A549 (cell line): ENCODE results near the gene TMEM117. TPM values are rescaled to one million over a fixed set of nuclear protein-coding genes. Genes with fewer than 3 reads are reported as not detected.

Source experiments
- ATAC-seq, 2 experiments: fragments of 200-7000 bp in 1 of 2; fragments of >200 bp in 1 of 2; cut with Nextera tagmentation in 1 of 2; cut with Tn5 transposase in 1 of 2; 3 replicates each; pipeline versions ENCODE4 v1.8.0 to v1.9.1; 2018 to 2020; ENCODE audit warnings: mild to moderate bottlenecking in 1 of 2, moderate library complexity in 1 of 2
- CTCF ChIA-PET: fragments of 300-600 bp; sonication (Branson Sonifier 250); formaldehyde crosslinking; extraction: SDS; loops from one replicate; lab custom pipeline; 2021; ENCODE audit warnings: antibody characterized with exemption, inconsistent platforms; lab: Yijun Ruan, JAX
- POLR2A ChIA-PET: fragments of 350-600 bp; formaldehyde crosslinking; extraction: SDS; loops from one replicate; lab custom pipeline; 2021; ENCODE audit warnings: antibody characterized with exemption, inconsistent platforms; lab: Yijun Ruan, JAX
- DNase-seq, 2 experiments: peaks; one replicate each; pipeline versions ENCODE4 v3.0.0 to v3.0.0-alpha.2; 2011 to 2016; ENCODE audit warnings: low read depth in 1 of 2, low spot score in 1 of 2
- FAIRE-seq: peaks from 2 replicates; lab custom pipeline; 2011; peaks lifted over from hg19 to GRCh38; lab: Jason Lieb, UNC
- H3K27ac ChIP-seq, 2 experiments: fragments of >200 bp; sonication (Bioruptor Twin); formaldehyde crosslinking; 3 replicates each; pipeline ENCODE4 v1.5.1; 2016 to 2017
- H3K4me1 ChIP-seq: fragments of >200 bp; sonication (Bioruptor Twin); formaldehyde crosslinking; 3 replicates; pipeline ENCODE4 v1.6.1; 2016
- H3K4me2 ChIP-seq: fragments of >200 bp; sonication (Bioruptor Twin); formaldehyde crosslinking; 3 replicates; pipeline ENCODE4 v1.6.1; 2016
- H3K4me3 ChIP-seq: fragments of >200 bp; sonication (Bioruptor Twin); formaldehyde crosslinking; 3 replicates; pipeline ENCODE4 v1.5.1; 2016
- H3K9me3 ChIP-seq: fragments of >200 bp; sonication (Bioruptor Twin); formaldehyde crosslinking; 3 replicates; pipeline ENCODE4 v1.6.1; 2016
- BHLHE40 ChIP-seq: IDR thresholded peaks from 2 replicates; pipeline ENCODE4 v1.6.1; 2012; ENCODE audit warnings: low read depth, low read length, inconsistent platforms
- CBX8 ChIP-seq: fragments of 200-600 bp; sonication (generic); IDR thresholded peaks from 2 replicates; pipeline ENCODE4 v1.6.1; 2016
- CEBPB ChIP-seq, 2 experiments: fragments of >200 bp in 1 of 2; sonication (Bioruptor Twin) in 1 of 2; formaldehyde crosslinking in 1 of 2; IDR thresholded peaks; 2 replicates each; pipeline ENCODE4 v1.6.1; 2012 to 2016
- CHD2 ChIP-seq: fragments of 150-350 bp; IDR thresholded peaks from 2 replicates; pipeline ENCODE4 v1.6.1; 2014; ENCODE audit warnings: low read length; ENCODE audit not compliant: partially characterized antibody
- E2F6 ChIP-seq: IDR thresholded peaks from 2 replicates; pipeline ENCODE4 v1.6.1; 2012; ENCODE audit warnings: low read depth, borderline replicate concordance
- FOSL2 ChIP-seq, 2 experiments: fragments of 450-650 bp in 1 of 2; fragments of >200 bp in 1 of 2; sonication (Bioruptor Twin) in 1 of 2; formaldehyde crosslinking; IDR thresholded peaks; 2 replicates each; pipeline versions ENCODE4 v1.5.0 to v1.6.1; 2016 to 2020; ENCODE audit warnings: mild to moderate bottlenecking in 1 of 2, moderate library complexity in 1 of 2
- FOXS1 ChIP-seq: fragments of 250-450 bp; sonication (Bioruptor Pico); IDR thresholded peaks from 2 replicates; pipeline ENCODE4 v1.5.0; 2020; ENCODE audit warnings: mild to moderate bottlenecking, moderate library complexity
- HEYL ChIP-seq: fragments of 250-450 bp; sonication (Bioruptor Pico); IDR thresholded peaks from 2 replicates; pipeline ENCODE4 v1.8.0; 2021; ENCODE audit warnings: mild to moderate bottlenecking, moderate library complexity
- JUN ChIP-seq, 2 experiments: fragments of >200 bp; sonication (Bioruptor Twin); formaldehyde crosslinking; IDR thresholded peaks; 2 replicates in 1 of 2; 3 replicates in 1 of 2; pipeline ENCODE4 v1.6.1; 2016 to 2017
- KDM1A ChIP-seq: fragments of 200-600 bp; sonication (generic); IDR thresholded peaks from 2 replicates; pipeline ENCODE4 v1.6.1; 2016; ENCODE audit warnings: low read depth, mild to moderate bottlenecking
- MAZ ChIP-seq: fragments of 150-350 bp; IDR thresholded peaks from 2 replicates; pipeline ENCODE4 v1.6.1; 2014; ENCODE audit warnings: antibody characterized with exemption, low read depth, low read length, borderline replicate concordance
- MYC ChIP-seq: IDR thresholded peaks from 2 replicates; pipeline ENCODE4 v1.6.1; 2012; ENCODE audit warnings: mild to moderate bottlenecking, inconsistent platforms, low read length, improper control_type of control experiment, borderline replicate concordance
- NFE2L2 ChIP-seq: fragments of 150-350 bp; conservative IDR thresholded peaks from 2 replicates; pipeline ENCODE4 v1.6.1; 2014; ENCODE audit warnings: low read length
- POLR2A ChIP-seq: IDR thresholded peaks from 2 replicates; pipeline ENCODE4 v1.6.1; 2012; ENCODE audit warnings: mild to moderate bottlenecking, low read length
- POLR2AphosphoS2 ChIP-seq: conservative IDR thresholded peaks from 2 replicates; pipeline ENCODE4 v1.6.1; 2012; ENCODE audit warnings: low read length, improper control_type of control experiment, inconsistent platforms
- RFX5 ChIP-seq: fragments of 450-650 bp; IDR thresholded peaks from 2 replicates; pipeline ENCODE4 v1.7.1; 2014; ENCODE audit warnings: antibody characterized with exemption, mild to moderate bottlenecking, moderate library complexity
- RNF2 ChIP-seq: fragments of 200-600 bp; sonication (generic); IDR thresholded peaks from 2 replicates; pipeline ENCODE4 v1.6.1; 2016; ENCODE audit warnings: low read depth, mild to moderate bottlenecking, antibody characterized with exemption, moderate library complexity, borderline replicate concordance
- SMC3 ChIP-seq: fragments of >200 bp; sonication (Bioruptor Twin); formaldehyde crosslinking; IDR thresholded peaks from 3 replicates; pipeline ENCODE4 v1.6.1; 2018; ENCODE audit warnings: inconsistent platforms
- TFCP2L1 ChIP-seq: fragments of 250-450 bp; sonication (Bioruptor Pico); IDR thresholded peaks from 2 replicates; pipeline ENCODE4 v1.5.0; 2021; ENCODE audit warnings: mild to moderate bottlenecking
- TP53 ChIP-seq: fragments of 250-450 bp; sonication (Bioruptor Pico); IDR thresholded peaks from 2 replicates; pipeline ENCODE4 v1.5.0; 2021; ENCODE audit warnings: mild to moderate bottlenecking, moderate library complexity
- ZC3H11A ChIP-seq: fragments of 450-650 bp; IDR thresholded peaks from 2 replicates; pipeline ENCODE4 v1.6.1; 2014; ENCODE audit warnings: antibody characterized with exemption, mild to moderate bottlenecking
- ZSCAN20 ChIP-seq: fragments of 250-450 bp; sonication (Bioruptor Pico); IDR thresholded peaks from 2 replicates; pipeline ENCODE4 v1.8.0; 2022; ENCODE audit warnings: mild to moderate bottlenecking, moderate library complexity
- WGBS: methylation state at CpG from one replicate; pipeline ENCODE4 v1.1.6; 2017; ENCODE audit errors: missing lambda C conversion rate; 5-methylcytosine and 5-hydroxymethylcytosine counted together
- polyA plus RNA-seq, 4 experiments: library from polyadenylated mRNA; depleted of rRNA in 3 of 4; stranded (reverse); fragments of >200 nt; fragmentation: RNase III in 1 of 4; extraction: RNeasy Plus Mini Kit Qiagen cat#74134 plus additional on column Dnase treatment in 1 of 4; gene quantifications; 2 replicates in 3 of 4; 3 replicates in 1 of 4; pipeline ENCODE4 v1.2.3, GENCODE V29; 2011 to 2017
- TF ChIP-seq, protein P1 (sequence below): fragments of >200 bp; sonication (Bioruptor Twin); formaldehyde crosslinking; IDR thresholded peaks from 3 replicates; pipeline ENCODE4 v1.6.1; 2016
- TF ChIP-seq, protein P2 (sequence below): fragments of 250-450 bp; sonication (Bioruptor Pico); IDR thresholded peaks from 2 replicates; pipeline ENCODE4 v1.5.0; 2020; ENCODE audit warnings: low read depth, mild to moderate bottlenecking, moderate library complexity
- TF ChIP-seq, protein P3 (sequence below): fragments of >200 bp; sonication (Bioruptor Twin); formaldehyde crosslinking; IDR thresholded peaks from 2 replicates; pipeline ENCODE4 v1.6.1; 2016
- TF ChIP-seq, protein P4 (sequence below): IDR thresholded peaks from 2 replicates; pipeline ENCODE4 v1.6.1; 2012

The TMEM117 gene
- polyA plus RNA-seq, 2 of the 4 experiments (the other 2 are of a cell fraction): 2.1 to 4.6 TPM

DNA sequence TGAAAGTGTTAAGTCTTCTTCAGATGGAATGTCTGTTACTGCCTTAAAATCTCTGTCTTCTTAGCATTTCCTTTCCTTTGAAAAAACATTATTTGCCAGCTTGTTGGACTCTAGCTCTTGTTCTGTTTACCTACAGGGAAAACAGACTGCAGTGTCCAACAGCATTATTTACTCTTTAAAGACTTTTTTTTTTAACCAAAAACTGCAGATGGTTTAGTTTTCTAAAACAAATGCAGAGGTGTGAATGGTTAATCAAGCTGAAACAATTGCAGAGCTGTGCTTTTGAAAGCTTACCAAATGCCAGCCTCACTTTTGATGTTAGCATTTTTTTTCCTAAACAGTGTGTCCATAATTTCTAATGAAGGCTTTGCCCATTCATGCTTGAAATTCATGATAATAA lies 323.3 kb downstream of the TMEM117 start:
- no peak for DNase-seq
- Histone ChIP-seq H3K4me2 (no peak overlapping the region), H3K27ac (no peak overlapping the region), H3K9me3 (no peaks in the 10 kb centered on the region), H3K4me1 (no peaks in the 10 kb centered on the region), H3K4me3 (no peak overlapping the region)
- ChIA-PET CTCF (no interaction called here), POLR2A (no interaction called here)
- FAIRE-seq: no peak
- no peak for TF ChIP-seq ZC3H11A
- no peak for TF ChIP-seq RFX5
- TF ChIP-seq BHLHE40: no peak
- no peak for TF ChIP-seq POLR2A
- no peak for TF ChIP-seq JUN (IDR thresholded peaks at IDR 0.05)
- TF ChIP-seq KDM1A: no peak
- TF ChIP-seq, protein P1, sequence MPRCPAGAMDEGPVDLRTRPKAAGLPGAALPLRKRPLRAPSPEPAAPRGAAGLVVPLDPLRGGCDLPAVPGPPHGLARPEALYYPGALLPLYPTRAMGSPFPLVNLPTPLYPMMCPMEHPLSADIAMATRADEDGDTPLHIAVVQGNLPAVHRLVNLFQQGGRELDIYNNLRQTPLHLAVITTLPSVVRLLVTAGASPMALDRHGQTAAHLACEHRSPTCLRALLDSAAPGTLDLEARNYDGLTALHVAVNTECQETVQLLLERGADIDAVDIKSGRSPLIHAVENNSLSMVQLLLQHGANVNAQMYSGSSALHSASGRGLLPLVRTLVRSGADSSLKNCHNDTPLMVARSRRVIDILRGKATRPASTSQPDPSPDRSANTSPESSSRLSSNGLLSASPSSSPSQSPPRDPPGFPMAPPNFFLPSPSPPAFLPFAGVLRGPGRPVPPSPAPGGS: no peak
- no peak for TF ChIP-seq HEYL (CRISPR knock-in tag)
- TF ChIP-seq MYC: no peak
- TF ChIP-seq CHD2: no peak
- TF ChIP-seq POLR2AphosphoS2: no peak
- no peak for TF ChIP-seq CEBPB (IDR thresholded peaks at IDR 0.05)
- TF ChIP-seq SMC3: no peak
- TF ChIP-seq FOXS1 (CRISPR knock-in tag): no peak
- no peak for TF ChIP-seq E2F6
- no peak for TF ChIP-seq ZSCAN20 (CRISPR knock-in tag)
- ATAC-seq: no peak

GRCh38 chr12:44159862-44160261 lies 324.0 kb downstream of the TMEM117 start:
- FAIRE-seq (no peak), DNase-seq (no peak), ATAC-seq (no peak)
- no peaks in the 10 kb centered on the region for H3K4me1 ChIP-seq
- H3K27ac ChIP-seq: no peak overlapping the region
- no peaks in the 10 kb centered on the region for H3K9me3 ChIP-seq
- WGBS: 78% methylated on average over 3 of the region's 3 CpGs
- POLR2A ChIA-PET: no interaction called here
- TF ChIP-seq TP53 (CRISPR knock-in tag) (no peak), CEBPB (IDR thresholded peaks at IDR 0.05) (no peak), NFE2L2 (no peak), RNF2 (no peak), POLR2A (no peak), CBX8 (no peak), CHD2 (no peak), ZSCAN20 (CRISPR knock-in tag) (no peak), HEYL (CRISPR knock-in tag) (no peak), TFCP2L1 (CRISPR knock-in tag) (no peak), MAZ (no peak), FOSL2 (IDR thresholded peaks at IDR 0.05) (no peak), FOSL2 (CRISPR knock-in tag; IDR thresholded peaks at IDR 0.05) (no peak), JUN (IDR thresholded peaks at IDR 0.05) (no peak)
- TF ChIP-seq, protein P1: no peak
- TF ChIP-seq, protein P2, sequence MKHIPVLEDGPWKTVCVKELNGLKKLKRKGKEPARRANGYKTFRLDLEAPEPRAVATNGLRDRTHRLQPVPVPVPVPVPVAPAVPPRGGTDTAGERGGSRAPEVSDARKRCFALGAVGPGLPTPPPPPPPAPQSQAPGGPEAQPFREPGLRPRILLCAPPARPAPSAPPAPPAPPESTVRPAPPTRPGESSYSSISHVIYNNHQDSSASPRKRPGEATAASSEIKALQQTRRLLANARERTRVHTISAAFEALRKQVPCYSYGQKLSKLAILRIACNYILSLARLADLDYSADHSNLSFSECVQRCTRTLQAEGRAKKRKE (CRISPR knock-in tag): no peak
- TF ChIP-seq, protein P3, sequence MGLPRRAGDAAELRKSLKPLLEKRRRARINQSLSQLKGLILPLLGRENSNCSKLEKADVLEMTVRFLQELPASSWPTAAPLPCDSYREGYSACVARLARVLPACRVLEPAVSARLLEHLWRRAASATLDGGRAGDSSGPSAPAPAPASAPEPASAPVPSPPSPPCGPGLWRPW: no peak
- TF ChIP-seq, protein P4, sequence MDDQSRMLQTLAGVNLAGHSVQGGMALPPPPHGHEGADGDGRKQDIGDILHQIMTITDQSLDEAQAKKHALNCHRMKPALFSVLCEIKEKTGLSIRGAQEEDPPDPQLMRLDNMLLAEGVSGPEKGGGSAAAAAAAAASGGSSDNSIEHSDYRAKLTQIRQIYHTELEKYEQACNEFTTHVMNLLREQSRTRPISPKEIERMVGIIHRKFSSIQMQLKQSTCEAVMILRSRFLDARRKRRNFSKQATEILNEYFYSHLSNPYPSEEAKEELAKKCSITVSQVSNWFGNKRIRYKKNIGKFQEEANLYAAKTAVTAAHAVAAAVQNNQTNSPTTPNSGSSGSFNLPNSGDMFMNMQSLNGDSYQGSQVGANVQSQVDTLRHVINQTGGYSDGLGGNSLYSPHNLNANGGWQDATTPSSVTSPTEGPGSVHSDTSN: no peak
- TF ChIP-seq, all 56 proteins: peak for 0
- CTCF ChIA-PET: no interaction called here
- H3K4me2 ChIP-seq: no peak overlapping the region
- H3K4me3 ChIP-seq: no peak overlapping the region
